HepG2 (cell line): ENCODE measurements around the gene PPP1R7. TPM values are rescaled to one million over a fixed set of nuclear protein-coding genes. Genes with fewer than 3 reads are reported as not detected.

Source experiments
- MXD4 ChIP-seq: IDR thresholded peaks from 2 replicates; pipeline ENCODE4 v1.6.1; 2016; ENCODE audit warnings: mild to moderate bottlenecking, missing biosample characterization, missing genetic modification reagents
- MYNN ChIP-seq: sonication (generic); formaldehyde crosslinking; IDR thresholded peaks from 2 replicates; pipeline ENCODE4 v1.4.0; 2020; ENCODE audit warnings: mild to moderate bottlenecking, low read depth, missing genetic modification reagents
- PITX1 ChIP-seq: sonication (generic); formaldehyde crosslinking; IDR thresholded peaks from 2 replicates; pipeline ENCODE4 v1.5.1; 2020; ENCODE audit warnings: mild to moderate bottlenecking, missing genetic modification reagents
- TEAD2 ChIP-seq: sonication (generic); formaldehyde crosslinking; IDR thresholded peaks from 2 replicates; pipeline ENCODE4 v1.9.0; 2021; ENCODE audit warnings: missing genetic modification reagents
- THRA ChIP-seq: sonication (generic); formaldehyde crosslinking; IDR thresholded peaks from 2 replicates; pipeline ENCODE4 v1.4.0; 2020; ENCODE audit warnings: missing genetic modification reagents, borderline replicate concordance
- ZNF343 ChIP-seq: sonication (generic); formaldehyde crosslinking; IDR thresholded peaks from 2 replicates; pipeline ENCODE4 v1.4.0; 2020; ENCODE audit warnings: mild to moderate bottlenecking, missing genetic modification reagents
- ZNF616 ChIP-seq: sonication (generic); formaldehyde crosslinking; IDR thresholded peaks from 2 replicates; pipeline ENCODE4 v1.5.0; 2020; ENCODE audit warnings: low read depth, mild to moderate bottlenecking, missing genetic modification reagents
- polyA plus RNA-seq, 8 experiments: library from polyadenylated mRNA; depleted of rRNA in 3 of 8; stranded (reverse) in 7 of 8; unstranded in 1 of 8; fragments of >200 nt; fragmentation: Illumina TruSeq in 4 of 8; extraction: Trizol in 4 of 8; gene quantifications; 2 replicates each; pipeline versions ENCODE4 v1.2.1 to v1.2.3, GENCODE V29; 2011 to 2016; ENCODE audit warnings: low read depth in 4 of 8, missing spikeins in 1 of 8, mixed read lengths in 1 of 8; ENCODE audit not compliant: insufficient read depth in 1 of 8
- total RNA-seq, 5 experiments: library from RNA; depleted of rRNA; stranded (reverse); fragments of >200 nt; fragmentation: Illumina TruSeq; extraction: Trizol; gene quantifications; 2 replicates each; pipeline ENCODE4 v1.2.3, GENCODE V29; 2016; ENCODE audit warnings: low read depth in 1 of 5
- TF ChIP-seq, protein P1 (sequence below): sonication (generic); formaldehyde crosslinking; IDR thresholded peaks from 2 replicates; pipeline ENCODE4 v1.5.0; 2020; ENCODE audit warnings: mild to moderate bottlenecking, missing genetic modification reagents, borderline replicate concordance

The PPP1R7 gene
- total and polyA plus RNA-seq, 2 of the 13 experiments (the other 11 are each of a cell fraction or from before 2014, with no cell fraction given), result 33.3 to 67.9 TPM

GRCh38 chr2:241138471-241138870, 11.8 kb upstream of the PPP1R7 start (continued):
- TF ChIP-seq THRA (CRISPR knock-in tag) (no peak), MYNN (CRISPR knock-in tag) (no peak), TEAD2 (CRISPR knock-in tag) (no peak), ZNF616 (CRISPR knock-in tag) (no peak), MXD4 (no peak), PITX1 (no peak), ZNF343 (CRISPR knock-in tag) (no peak)
- TF ChIP-seq, protein P1, sequence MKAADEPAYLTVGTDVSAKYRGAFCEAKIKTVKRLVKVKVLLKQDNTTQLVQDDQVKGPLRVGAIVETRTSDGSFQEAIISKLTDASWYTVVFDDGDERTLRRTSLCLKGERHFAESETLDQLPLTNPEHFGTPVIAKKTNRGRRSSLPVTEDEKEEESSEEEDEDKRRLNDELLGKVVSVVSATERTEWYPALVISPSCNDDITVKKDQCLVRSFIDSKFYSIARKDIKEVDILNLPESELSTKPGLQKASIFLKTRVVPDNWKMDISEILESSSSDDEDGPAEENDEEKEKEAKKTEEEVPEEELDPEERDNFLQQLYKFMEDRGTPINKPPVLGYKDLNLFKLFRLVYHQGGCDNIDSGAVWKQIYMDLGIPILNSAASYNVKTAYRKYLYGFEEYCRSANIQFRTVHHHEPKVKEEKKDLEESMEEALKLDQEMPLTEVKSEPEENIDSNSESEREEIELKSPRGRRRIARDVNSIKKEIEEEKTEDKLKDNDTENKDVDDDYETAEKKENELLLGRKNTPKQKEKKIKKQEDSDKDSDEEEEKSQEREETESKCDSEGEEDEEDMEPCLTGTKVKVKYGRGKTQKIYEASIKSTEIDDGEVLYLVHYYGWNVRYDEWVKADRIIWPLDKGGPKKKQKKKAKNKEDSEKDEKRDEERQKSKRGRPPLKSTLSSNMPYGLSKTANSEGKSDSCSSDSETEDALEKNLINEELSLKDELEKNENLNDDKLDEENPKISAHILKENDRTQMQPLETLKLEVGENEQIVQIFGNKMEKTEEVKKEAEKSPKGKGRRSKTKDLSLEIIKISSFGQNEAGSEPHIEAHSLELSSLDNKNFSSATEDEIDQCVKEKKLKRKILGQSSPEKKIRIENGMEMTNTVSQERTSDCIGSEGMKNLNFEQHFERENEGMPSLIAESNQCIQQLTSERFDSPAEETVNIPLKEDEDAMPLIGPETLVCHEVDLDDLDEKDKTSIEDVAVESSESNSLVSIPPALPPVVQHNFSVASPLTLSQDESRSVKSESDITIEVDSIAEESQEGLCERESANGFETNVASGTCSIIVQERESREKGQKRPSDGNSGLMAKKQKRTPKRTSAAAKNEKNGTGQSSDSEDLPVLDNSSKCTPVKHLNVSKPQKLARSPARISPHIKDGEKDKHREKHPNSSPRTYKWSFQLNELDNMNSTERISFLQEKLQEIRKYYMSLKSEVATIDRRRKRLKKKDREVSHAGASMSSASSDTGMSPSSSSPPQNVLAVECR, result no peak
- TF ChIP-seq, all 625 proteins: peak for 0
